Erythroblast (primary cell): Measurements from ENCODE around the gene CCDC194.

ENCODE experiments used
- GATA1 ChIP-seq: IDR thresholded peaks from 2 replicates; pipeline ENCODE4 v1.6.1; 2011; ENCODE audit warnings: low read depth, mild to moderate bottlenecking, control low read depth, low read length, moderate library complexity
- POLR2A ChIP-seq: IDR thresholded peaks from 2 replicates; pipeline ENCODE4 v1.6.1; 2011; ENCODE audit warnings: mild to moderate bottlenecking, low read length

DNA sequence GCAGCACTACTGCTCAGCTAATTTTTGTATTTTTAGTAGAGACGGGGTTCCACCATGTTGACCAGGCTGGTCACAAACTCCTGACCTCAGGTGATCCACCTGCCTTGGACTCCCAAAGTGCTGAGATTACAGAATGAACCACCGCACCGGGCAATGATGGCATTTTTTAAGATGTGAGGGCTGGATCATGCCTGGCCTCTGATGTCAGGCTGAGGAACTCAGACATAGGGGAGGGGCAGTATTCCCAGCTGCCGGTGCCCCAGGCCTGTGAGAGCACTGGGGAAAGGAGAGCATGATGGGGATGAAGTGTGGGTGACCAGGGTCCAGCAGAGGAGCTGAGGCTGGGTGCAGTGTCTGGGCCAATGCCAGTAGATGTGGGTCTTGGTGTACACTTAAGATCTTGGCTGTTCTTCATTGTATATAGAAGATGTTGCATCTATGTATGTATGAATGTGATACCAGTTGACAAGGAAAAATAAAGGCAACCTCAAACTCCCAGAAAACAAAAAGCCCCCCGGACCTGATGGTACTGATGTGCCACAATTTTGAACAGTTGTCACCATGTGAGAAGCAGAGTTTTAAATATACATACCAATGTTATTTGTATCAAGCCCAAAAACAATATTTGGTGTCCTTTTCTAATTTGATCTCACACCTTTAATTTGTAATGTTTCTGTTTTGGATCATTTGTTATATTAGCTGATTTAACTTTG is 13.4 kb downstream of the CCDC194 start:
- TF ChIP-seq POLR2A: no peak
- no peak for TF ChIP-seq GATA1
